Keratinocyte (primary cell): ENCODE data around the gene C16orf86.

Experiments used
- EZH2 ChIP-seq: IDR thresholded peaks from one replicate; pipeline ENCODE4 v1.6.1; 2012; ENCODE audit warnings: inconsistent platforms, mild to moderate bottlenecking, low read length, moderate library complexity
- TF ChIP-seq, protein P1 (sequence below), 3 experiments: IDR thresholded peaks in 1 of 3; conservative IDR thresholded peaks in 1 of 3; optimal IDR thresholded peaks in 1 of 3; 2 replicates in 2 of 3; 3 replicates in 1 of 3; pipeline versions ENCODE3 to v1.5.1; 2011; ENCODE audit warnings: low read length in 3 of 3, mild to moderate bottlenecking in 3 of 3, moderate library complexity in 2 of 3, control low read depth in 1 of 3, inconsistent platforms in 1 of 3; ENCODE audit not compliant: insufficient read depth in 2 of 3; ENCODE audit errors: extremely low read depth in 1 of 3

DNA sequence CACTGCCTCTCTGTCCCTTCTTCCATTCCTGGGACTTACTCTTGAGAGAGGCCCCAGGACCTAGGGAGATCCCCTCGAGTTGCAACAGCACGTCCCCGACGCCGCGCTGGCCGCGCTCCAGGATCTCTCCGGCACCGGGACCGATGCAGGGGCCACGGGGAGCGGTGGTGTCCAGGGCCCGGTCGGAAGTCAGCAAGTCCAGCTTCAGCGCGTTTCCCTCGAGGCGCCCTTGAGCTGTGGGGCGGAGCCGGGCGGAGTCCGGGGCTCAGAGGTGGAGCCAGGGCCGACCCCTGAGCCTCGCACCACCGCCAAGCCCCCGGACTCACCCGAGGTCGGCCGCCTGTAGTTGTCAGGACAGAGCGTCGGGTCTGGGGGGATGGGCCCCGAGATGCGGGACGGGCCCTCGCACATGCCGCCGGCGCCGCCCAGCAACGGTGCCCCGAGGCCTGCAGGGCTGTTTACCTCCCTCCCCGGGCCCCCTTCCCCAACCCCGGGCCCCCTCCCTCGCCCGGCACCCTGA lies 522 bp upstream of the C16orf86 start:
- TF ChIP-seq, protein P1, sequence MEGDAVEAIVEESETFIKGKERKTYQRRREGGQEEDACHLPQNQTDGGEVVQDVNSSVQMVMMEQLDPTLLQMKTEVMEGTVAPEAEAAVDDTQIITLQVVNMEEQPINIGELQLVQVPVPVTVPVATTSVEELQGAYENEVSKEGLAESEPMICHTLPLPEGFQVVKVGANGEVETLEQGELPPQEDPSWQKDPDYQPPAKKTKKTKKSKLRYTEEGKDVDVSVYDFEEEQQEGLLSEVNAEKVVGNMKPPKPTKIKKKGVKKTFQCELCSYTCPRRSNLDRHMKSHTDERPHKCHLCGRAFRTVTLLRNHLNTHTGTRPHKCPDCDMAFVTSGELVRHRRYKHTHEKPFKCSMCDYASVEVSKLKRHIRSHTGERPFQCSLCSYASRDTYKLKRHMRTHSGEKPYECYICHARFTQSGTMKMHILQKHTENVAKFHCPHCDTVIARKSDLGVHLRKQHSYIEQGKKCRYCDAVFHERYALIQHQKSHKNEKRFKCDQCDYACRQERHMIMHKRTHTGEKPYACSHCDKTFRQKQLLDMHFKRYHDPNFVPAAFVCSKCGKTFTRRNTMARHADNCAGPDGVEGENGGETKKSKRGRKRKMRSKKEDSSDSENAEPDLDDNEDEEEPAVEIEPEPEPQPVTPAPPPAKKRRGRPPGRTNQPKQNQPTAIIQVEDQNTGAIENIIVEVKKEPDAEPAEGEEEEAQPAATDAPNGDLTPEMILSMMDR (optimal IDR thresholded peaks at IDR 0.05 in 1 of 3, IDR thresholded peaks at IDR 0.05 in 1 of 3, conservative IDR thresholded peaks at IDR 0.05 in 1 of 3; ENCODE audit: extremely low read depth in 1 of 3, insufficient read depth in 2 of 3, low read length in 3 of 3): no peak
- no peak for TF ChIP-seq EZH2
